ENCODE results near the gene SMARCA4.

DNA sequence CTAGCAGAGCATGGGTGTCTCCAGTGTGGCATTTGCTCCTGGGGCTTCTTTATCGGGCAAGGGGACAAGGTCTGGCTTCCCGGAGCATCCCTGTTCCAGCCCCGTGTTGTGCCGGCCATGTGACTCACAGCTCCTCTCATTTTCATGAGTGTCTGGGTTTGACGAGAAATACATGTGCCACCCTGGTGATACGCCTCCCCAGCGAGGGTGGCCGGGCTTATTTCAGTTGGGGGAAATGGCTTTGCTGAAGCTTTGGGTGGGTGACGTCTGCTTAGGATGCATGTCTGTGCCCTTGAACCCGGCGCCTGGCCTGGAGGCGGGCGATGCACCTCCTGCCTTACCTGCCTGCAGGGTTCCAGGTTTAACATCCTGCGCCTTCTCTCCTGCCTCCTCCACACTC, 66.6 kb downstream of the SMARCA4 start:
- TF ChIP-seq, protein P1, sequence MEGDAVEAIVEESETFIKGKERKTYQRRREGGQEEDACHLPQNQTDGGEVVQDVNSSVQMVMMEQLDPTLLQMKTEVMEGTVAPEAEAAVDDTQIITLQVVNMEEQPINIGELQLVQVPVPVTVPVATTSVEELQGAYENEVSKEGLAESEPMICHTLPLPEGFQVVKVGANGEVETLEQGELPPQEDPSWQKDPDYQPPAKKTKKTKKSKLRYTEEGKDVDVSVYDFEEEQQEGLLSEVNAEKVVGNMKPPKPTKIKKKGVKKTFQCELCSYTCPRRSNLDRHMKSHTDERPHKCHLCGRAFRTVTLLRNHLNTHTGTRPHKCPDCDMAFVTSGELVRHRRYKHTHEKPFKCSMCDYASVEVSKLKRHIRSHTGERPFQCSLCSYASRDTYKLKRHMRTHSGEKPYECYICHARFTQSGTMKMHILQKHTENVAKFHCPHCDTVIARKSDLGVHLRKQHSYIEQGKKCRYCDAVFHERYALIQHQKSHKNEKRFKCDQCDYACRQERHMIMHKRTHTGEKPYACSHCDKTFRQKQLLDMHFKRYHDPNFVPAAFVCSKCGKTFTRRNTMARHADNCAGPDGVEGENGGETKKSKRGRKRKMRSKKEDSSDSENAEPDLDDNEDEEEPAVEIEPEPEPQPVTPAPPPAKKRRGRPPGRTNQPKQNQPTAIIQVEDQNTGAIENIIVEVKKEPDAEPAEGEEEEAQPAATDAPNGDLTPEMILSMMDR (IDR thresholded peaks at IDR 0.05), result no peak
- TF ChIP-seq POLR2A (IDR thresholded peaks at IDR 0.05), result no peak

All from lower leg skin (tissue), 3 donors.